ENCODE results near the gene UCP3. TPM values are rescaled to one million over a fixed set of nuclear protein-coding genes. Genes with fewer than 3 reads are reported as not detected.

Gene UCP3
- total and polyA plus RNA-seq, 2 of the 8 experiments (the other 6 are each of a cell fraction or from before 2014, with no cell fraction given), result 0.85 to 1.3 TPM

- Histone ChIP-seq H3K23me2 (ENCODE audit: low read depth, low read length) (no peaks in the 10 kb centered on the region), H3K27me3 (replicated peaks in 1 of 4; ENCODE audit: control insufficient read depth in 3 of 4, extremely low read depth in 1 of 4, insufficient read depth in 3 of 4, low read length in 3 of 4) (no peaks in the 10 kb centered on the region), H2BK120ac (replicated peaks; ENCODE audit: low read depth, low read length) (no peak overlapping the region), H3K18ac (ENCODE audit: extremely low read depth, low read length) (no peak overlapping the region), H3K23ac (ENCODE audit: insufficient read length) (no peak overlapping the region), H3K4me1 (replicated peaks in 1 of 4; ENCODE audit: control insufficient read depth in 3 of 4, insufficient read depth in 4 of 4, low read length in 3 of 4) (no peaks in the 10 kb centered on the region; a peak in 1 of 7 replicates), H4K5ac (ENCODE audit: insufficient read length, low read depth, low read length) (no peak overlapping the region), H3K4me2 (ENCODE audit: insufficient read depth in 1 of 2, low read depth in 2 of 2, low read length in 2 of 2) (no peak overlapping the region), H3K9me3 (ENCODE audit: insufficient read depth in 2 of 2, low read depth in 1 of 2, low read length in 1 of 2) (no peaks in the 10 kb centered on the region), H3K9ac (replicated peaks in 1 of 4; ENCODE audit: extremely low read depth in 1 of 4, low read depth in 3 of 4, low read length in 3 of 4) (no peak overlapping the region), H2BK12ac (ENCODE audit: low read depth, low read length) (no peak overlapping the region), H4K8ac (ENCODE audit: extremely low read depth, insufficient read depth, low read length) (no peak overlapping the region), H3K4me3 (ENCODE audit: extremely low read depth in 1 of 4, insufficient read depth in 2 of 4, low read depth in 3 of 4, low read length in 4 of 4) (no peak overlapping the region), H2BK15ac (ENCODE audit: low read length) (no peak overlapping the region), H2BK20ac (ENCODE audit: low read length) (no peak overlapping the region), H2AK5ac (ENCODE audit: low read depth, low read length) (no peak overlapping the region), H3K56ac (replicated peaks; ENCODE audit: insufficient read length, low read depth, low read length) (no peak overlapping the region), H3K79me1 (ENCODE audit: low read depth, low read length) (no peaks in the 10 kb centered on the region), H3K36me3 (ENCODE audit: control insufficient read depth in 2 of 4, insufficient read depth in 4 of 4, low read length in 3 of 4) (no peaks in the 10 kb centered on the region; a peak in 2 of 8 replicates), H2BK5ac (ENCODE audit: low read depth, low read length) (no peak overlapping the region), H2AFZ (ENCODE audit: low read length) (no peak overlapping the region), H4K20me1 (replicated peaks in 1 of 2; ENCODE audit: control insufficient read depth in 1 of 2, insufficient read depth in 2 of 2, low read length in 2 of 2) (no peaks in the 10 kb centered on the region), H3K79me2 (ENCODE audit: control insufficient read depth in 1 of 2, insufficient read depth in 2 of 2, low read length in 2 of 2) (no peaks in the 10 kb centered on the region), H4K91ac (replicated peaks; ENCODE audit: insufficient read length, low read length) (no peak overlapping the region), H3K14ac (ENCODE audit: insufficient read length) (no peak overlapping the region), H3K27ac (ENCODE audit: low read depth, low read length) (no peak overlapping the region), H3K4ac (replicated peaks; ENCODE audit: insufficient read length, low read depth, low read length) (no peak overlapping the region)
- TF ChIP-seq CHD2 (IDR thresholded peaks at IDR 0.05; ENCODE audit: low read length) (no peak), TAF1 (IDR thresholded peaks at IDR 0.05; ENCODE audit: low read depth, low read length) (no peak), MAFK (IDR thresholded peaks at IDR 0.05; ENCODE audit: low read depth, low read length) (no peak), RNF2 (IDR thresholded peaks at IDR 0.05; ENCODE audit: borderline replicate concordance, low read depth, low read length, missing control alignments, poor library complexity, severe bottlenecking) (no peak), RFX5 (IDR thresholded peaks at IDR 0.05; ENCODE audit: borderline replicate concordance, low read depth, low read length) (no peak), NANOG (IDR thresholded peaks at IDR 0.05; ENCODE audit: insufficient read depth, low read depth, low read length, poor library complexity, severe bottlenecking) (no peak), E2F6 (IDR thresholded peaks at IDR 0.05) (no peak), TEAD4 (IDR thresholded peaks at IDR 0.05; ENCODE audit: low read depth, low read length) (no peak)
- ChIA-PET POLR2A (ENCODE audit: partially characterized antibody) (no interaction called here), CTCF (ENCODE audit: partially characterized antibody) (interaction anchor here (0.6 kb wide), 1 partner anchor 195 kb away, joined by 3 read pairs; no protein-coding TSS in a partner anchor)
- FAIRE-seq (no peak), DNase-seq (ENCODE audit: low read depth in 1 of 2, low spot score in 2 of 2) (no peak)
- 90% methylated on average over 14 of the region's 14 CpGs; no CpG with 5 or more reads in 1 of the 2 experiments for WGBS, 2 experiments (ENCODE audit: extremely low coverage in 1 of 2, insufficient coverage in 1 of 2, insufficient read length in 1 of 2, insufficient replicate concordance in 2 of 2, low coverage in 1 of 2, low lambda C conversion rate in 2 of 2, missing lambda C conversion rate in 1 of 2)
Observed at GRCh38 chr11:74000307-74001133, 8.4 kb downstream of the UCP3 start.

All from H1 (cell line).